CD14-positive monocyte (primary cell): ENCODE measurements around the gene STK36. TPM values are rescaled to one million over a fixed set of nuclear protein-coding genes. Genes with fewer than 3 reads are reported as not detected.

Experiments used
- DNase-seq, 3 donors: peaks; one replicate each; pipeline ENCODE4 v3.0.0-alpha.2; 2011 to 2022
- H2AFZ ChIP-seq: 2 replicates; pipeline ENCODE4 v1.6.0; 2012; ENCODE audit warnings: mild to moderate bottlenecking, low read depth, low read length, inconsistent platforms; ENCODE audit not compliant: insufficient read depth, poor library complexity, severe bottlenecking
- H3K27ac ChIP-seq, 2 donors: 1 replicate in 1 of 2; 2 replicates in 1 of 2; pipeline ENCODE4 v1.5.1; 2012 to 2013; ENCODE audit warnings: low read length in 2 of 2, control low read depth in 1 of 2, inconsistent platforms in 1 of 2, low read depth in 1 of 2, mild to moderate bottlenecking in 1 of 2
- H3K27me3 ChIP-seq, 2 donors: one replicate each; pipeline versions ENCODE4 v1.6.0 to v1.6.1; 2011 to 2013; ENCODE audit warnings: low read length in 2 of 2; ENCODE audit not compliant: control insufficient read depth in 2 of 2, insufficient read depth in 2 of 2
- H3K36me3 ChIP-seq, 2 donors: replicated peaks in 1 of 2; 1 replicate in 1 of 2; 2 replicates in 1 of 2; pipeline versions ENCODE4 v1.5.1 to v1.6.1; 2012 to 2013; ENCODE audit warnings: low read length in 2 of 2, control low read depth in 1 of 2, inconsistent platforms in 1 of 2, mild to moderate bottlenecking in 1 of 2; ENCODE audit not compliant: insufficient read depth in 2 of 2, control insufficient read depth in 1 of 2
- H3K4me1 ChIP-seq, 2 donors: 1 replicate in 1 of 2; 2 replicates in 1 of 2; pipeline versions ENCODE4 v1.5.1 to v1.6.1; 2012 to 2013; ENCODE audit warnings: low read length in 2 of 2, control low read depth in 1 of 2, inconsistent platforms in 1 of 2, mild to moderate bottlenecking in 1 of 2, moderate library complexity in 1 of 2; ENCODE audit not compliant: insufficient read depth in 2 of 2, control insufficient read depth in 1 of 2
- H3K4me2 ChIP-seq: replicated peaks from 2 replicates; pipeline ENCODE3; 2012; ENCODE audit warnings: low read length, moderate library complexity, mild to moderate bottlenecking; ENCODE audit not compliant: poor library complexity, severe bottlenecking; ENCODE audit errors: extremely low read depth
- H3K4me3 ChIP-seq, 3 experiments: fragments of 200-600 bp in 1 of 3; sonication (generic) in 1 of 3; replicated peaks in 1 of 3; 1 replicate in 2 of 3; 2 replicates in 1 of 3; pipeline ENCODE4 v1.5.1; 2011 to 2013; ENCODE audit warnings: low read length in 3 of 3, mild to moderate bottlenecking in 3 of 3, control low read depth in 2 of 3, low read depth in 2 of 3, inconsistent platforms in 1 of 3, moderate library complexity in 1 of 3
- H3K79me2 ChIP-seq: 2 replicates; pipeline ENCODE4 v1.6.0; 2012; ENCODE audit warnings: mild to moderate bottlenecking, control low read depth, inconsistent platforms, low read length, moderate library complexity; ENCODE audit not compliant: insufficient read depth
- H3K9ac ChIP-seq: 2 replicates; pipeline ENCODE4 v1.6.0; 2017; ENCODE audit warnings: low read length, mild to moderate bottlenecking; ENCODE audit not compliant: insufficient read depth, poor library complexity, severe bottlenecking
- H3K9me3 ChIP-seq, 2 donors: replicated peaks in 1 of 2; 1 replicate in 1 of 2; 2 replicates in 1 of 2; pipeline versions ENCODE4 v1.5.1 to v1.6.1; 2012 to 2013; ENCODE audit warnings: low read length in 2 of 2, control low read depth in 1 of 2; ENCODE audit not compliant: control insufficient read depth in 1 of 2, insufficient read depth in 1 of 2
- H4K20me1 ChIP-seq: 2 replicates; pipeline ENCODE4 v1.6.0; 2012; ENCODE audit warnings: mild to moderate bottlenecking, low read length, control low read depth, moderate library complexity; ENCODE audit not compliant: insufficient read depth
- H3K27ac Mint-ChIP-seq, 7 donors: one replicate each; pipeline ENCODE4 v1.8.0; 2020; ENCODE audit warnings: mild to moderate bottlenecking in 7 of 7, mixed read lengths in 7 of 7, moderate library complexity in 6 of 7, inconsistent platforms in 2 of 7
- H3K27me3 Mint-ChIP-seq, 3 donors: one replicate each; pipeline ENCODE4 v1.8.0; 2021 to 2022; ENCODE audit warnings: low read depth in 3 of 3, mild to moderate bottlenecking in 3 of 3, mixed read lengths in 3 of 3, moderate library complexity in 3 of 3, inconsistent platforms in 1 of 3
- H3K36me3 Mint-ChIP-seq, 2 donors: one replicate each; pipeline ENCODE4 v1.8.0; 2020; ENCODE audit warnings: mixed read lengths in 2 of 2, inconsistent platforms in 1 of 2, mild to moderate bottlenecking in 1 of 2
- H3K4me1 Mint-ChIP-seq: one replicate; pipeline ENCODE4 v1.8.0; 2020; ENCODE audit warnings: mild to moderate bottlenecking, mixed read lengths
- H3K4me3 Mint-ChIP-seq, 2 donors: one replicate each; pipeline ENCODE4 v1.8.0; 2020; ENCODE audit warnings: mild to moderate bottlenecking in 2 of 2, mixed read lengths in 2 of 2, moderate library complexity in 1 of 2
- H3K9me3 Mint-ChIP-seq, 7 donors: one replicate each; pipeline ENCODE4 v1.8.0; 2020 to 2022; ENCODE audit warnings: mixed read lengths in 7 of 7, mild to moderate bottlenecking in 6 of 7, moderate library complexity in 6 of 7, inconsistent platforms in 2 of 7
- CTCF ChIP-seq: fragments of 200-600 bp; IDR thresholded peaks from one replicate; pipeline ENCODE4 v1.8.0; 2022; ENCODE audit warnings: antibody characterized with exemption, mild to moderate bottlenecking
- WGBS: methylation state at CpG from one replicate; pipeline ENCODE4 v1.1.5; 2013; ENCODE audit warnings: missing lambda C conversion rate; ENCODE audit not compliant: insufficient coverage; 5-methylcytosine and 5-hydroxymethylcytosine counted together
- intact Hi-C, 2 donors: fragments of 100-400 bp; cut with micrococcal nuclease; formaldehyde crosslinking; loops; one replicate each; pipeline versions ENCODE4 v1.15.0 to v1.15.1; 2023
- polyA plus RNA-seq, 3 donors: library from polyadenylated mRNA; depleted of rRNA in 1 of 3; unstranded in 2 of 3; stranded (reverse) in 1 of 3; fragments of 300-500 nt in 2 of 3; fragments of >200 nt in 1 of 3; fragmentation: Illumina TruSeq in 2 of 3; gene quantifications; 1 replicate in 2 of 3; 2 replicates in 1 of 3; pipeline ENCODE4 v1.2.3, GENCODE V29; 2012 to 2021

STK36 gene
- polyA plus RNA-seq, 3 donors: 1.3 to 36.2 (median 3.3) TPM

- no CpG with 5 or more reads among the region's 4 CpGs for WGBS
- Histone ChIP-seq H2AFZ (no peak overlapping the region), H3K36me3 (no peaks in the 10 kb centered on the region), H3K9ac (no peak overlapping the region), H3K27ac (no peak overlapping the region), H3K79me2 (peaks cover 16% of the 10 kb centered on the region), H3K9me3 (no peaks in the 10 kb centered on the region), H3K4me2 (no peak overlapping the region), H3K4me3 (no peak overlapping the region), H4K20me1 (no peaks in the 10 kb centered on the region), H3K4me1 (peaks cover 26 to 27% of the 10 kb centered on the region in 2 donors), H3K27me3 (no peaks in the 10 kb centered on the region)
- Mint-ChIP-seq H3K9me3 (peaks cover 0 to 3% (median 0%) of the 10 kb centered on the region in 7 donors), H3K36me3 (no peaks in the 10 kb centered on the region), H3K27me3 (peaks cover 0 to 7% (median 1%) of the 10 kb centered on the region in 3 donors), H3K4me3 (no peak overlapping the region), H3K4me1 (peaks cover 18% of the 10 kb centered on the region), H3K27ac (no peak overlapping the region)
- intact Hi-C loops: no loop called here
- no peak for DNase-seq
- TF ChIP-seq CTCF: no peak
Observed at GRCh38 chr2:218708086-218708485, 36.2 kb downstream of the STK36 start.

GRCh38 chr2:218709908-218710307, 38.0 kb downstream of the STK36 start:
- Histone ChIP-seq H3K4me3 (peak overlapping the region in 1 of 3 experiments; percentile 87), H3K4me1 (peaks cover 43 to 45% of the 10 kb centered on the region in 2 donors), H3K36me3 (no peaks in the 10 kb centered on the region), H3K27ac (no peak overlapping the region), H3K9me3 (no peaks in the 10 kb centered on the region), H3K79me2 (peaks cover 34% of the 10 kb centered on the region), H4K20me1 (no peaks in the 10 kb centered on the region), H3K27me3 (no peaks in the 10 kb centered on the region), H3K9ac (no peak overlapping the region), H2AFZ (peak overlapping the region; percentile 65), H3K4me2 (peak overlapping the region; percentile 86)
- DNase-seq: no peak
- peaks cover 0 to 7% (median 0%) of the 10 kb centered on the region in 3 donors for H3K27me3 Mint-ChIP-seq
- intact Hi-C loops: loop anchor here (2.0 to 5.0 kb wide), 2 partner anchors 17 to 137 kb away; no protein-coding TSS in a partner anchor
- peak overlapping the region in 2 of 7 donors; percentile 50 to 63 for H3K27ac Mint-ChIP-seq
- no peak for TF ChIP-seq CTCF
- H3K4me1 Mint-ChIP-seq: peaks cover 32% of the 10 kb centered on the region
- WGBS: no CpG with 5 or more reads among the region's 8 CpGs
- H3K36me3 Mint-ChIP-seq: no peaks in the 10 kb centered on the region
- H3K4me3 Mint-ChIP-seq: peak overlapping the region in 1 of 2 donors; percentile 89
- H3K9me3 Mint-ChIP-seq: peaks cover 0 to 3% (median 0%) of the 10 kb centered on the region in 7 donors
